ENCODE results near the gene SZT2. TPM values are rescaled to one million over a fixed set of nuclear protein-coding genes. Genes with fewer than 3 reads are reported as not detected.

Gene SZT2
- total RNA-seq, 1 experiment from 2014 or later = 71.6 TPM

GRCh38 chr1:43415901-43416300, 26.2 kb downstream of the SZT2 start:
- 0 out of 2 replicates have a peak, but pooled peaks cover 3% of the 10 kb centered on the region for H3F3A ChIP-seq (ENCODE audit: insufficient read depth, low read depth)
- ChIA-PET CTCF (no interaction called here), POLR2A (ENCODE audit: unreplicated experiment) (no interaction called here)
- H3K9me3 ChIP-seq (ENCODE audit: insufficient read depth, low read depth) = no peaks in the 10 kb centered on the region
- intact Hi-C loops (cut with micrococcal nuclease; ENCODE audit: unreplicated experiment) = loop anchor here (2.0 to 10.0 kb wide), 3 partner anchors 49 to 641 kb away; partner anchors contain the start of gene CDC20
- H3K27ac ChIP-seq = no peak overlapping the region
- no peaks in the 10 kb centered on the region for H3K79me2 ChIP-seq (ENCODE audit: low read depth)
- H4K20me1 ChIP-seq (ENCODE audit: insufficient read depth) = no peaks in the 10 kb centered on the region
- no peak overlapping the region for H2AFZ ChIP-seq
- H3K36me3 ChIP-seq (ENCODE audit: low read depth) = peaks cover 12% of the 10 kb centered on the region
- no peak for TF ChIP-seq EZH2 (IDR thresholded peaks at IDR 0.05; ENCODE audit: low read depth)
- TF ChIP-seq, protein P1, sequence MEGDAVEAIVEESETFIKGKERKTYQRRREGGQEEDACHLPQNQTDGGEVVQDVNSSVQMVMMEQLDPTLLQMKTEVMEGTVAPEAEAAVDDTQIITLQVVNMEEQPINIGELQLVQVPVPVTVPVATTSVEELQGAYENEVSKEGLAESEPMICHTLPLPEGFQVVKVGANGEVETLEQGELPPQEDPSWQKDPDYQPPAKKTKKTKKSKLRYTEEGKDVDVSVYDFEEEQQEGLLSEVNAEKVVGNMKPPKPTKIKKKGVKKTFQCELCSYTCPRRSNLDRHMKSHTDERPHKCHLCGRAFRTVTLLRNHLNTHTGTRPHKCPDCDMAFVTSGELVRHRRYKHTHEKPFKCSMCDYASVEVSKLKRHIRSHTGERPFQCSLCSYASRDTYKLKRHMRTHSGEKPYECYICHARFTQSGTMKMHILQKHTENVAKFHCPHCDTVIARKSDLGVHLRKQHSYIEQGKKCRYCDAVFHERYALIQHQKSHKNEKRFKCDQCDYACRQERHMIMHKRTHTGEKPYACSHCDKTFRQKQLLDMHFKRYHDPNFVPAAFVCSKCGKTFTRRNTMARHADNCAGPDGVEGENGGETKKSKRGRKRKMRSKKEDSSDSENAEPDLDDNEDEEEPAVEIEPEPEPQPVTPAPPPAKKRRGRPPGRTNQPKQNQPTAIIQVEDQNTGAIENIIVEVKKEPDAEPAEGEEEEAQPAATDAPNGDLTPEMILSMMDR (conservative IDR thresholded peaks at IDR 0.05) = no peak
- no TSS peak for BruUV-seq (replicated peaks)
- H3K4me2 ChIP-seq = no peak overlapping the region
- H3K27me3 ChIP-seq (ENCODE audit: insufficient read depth, low read depth) = no peaks in the 10 kb centered on the region
- H3K4me3 ChIP-seq = no peak overlapping the region
- H3K9me2 ChIP-seq (ENCODE audit: insufficient read depth) = no peaks in the 10 kb centered on the region
- no peak for DNase-seq
- H3K4me1 ChIP-seq (replicated peaks; ENCODE audit: insufficient read depth) = no peaks in the 10 kb centered on the region

GRCh38 chr1:43418858-43419257, 29.2 kb downstream of the SZT2 start:
- no TSS peak for BruUV-seq (replicated peaks)
- peaks cover 32% of the 10 kb centered on the region for H3K36me3 ChIP-seq (ENCODE audit: low read depth)
- intact Hi-C loops (cut with micrococcal nuclease; ENCODE audit: unreplicated experiment) = loop anchor here (10.0 kb wide), 1 partner anchor 644 kb away; no protein-coding TSS in a partner anchor

GRCh38 chr1:43419627-43420425, 30.1 kb downstream of the SZT2 start:
- peaks cover 39% of the 10 kb centered on the region for H3K36me3 ChIP-seq (ENCODE audit: low read depth)
- BruUV-seq (replicated peaks) = no TSS peak
- no peaks in the 10 kb centered on the region for H3K79me2 ChIP-seq (ENCODE audit: low read depth)
- peaks cover 27% of the 10 kb centered on the region for H3F3A ChIP-seq (ENCODE audit: insufficient read depth, low read depth)
- CTCF ChIA-PET = no interaction called here
- intact Hi-C loops (cut with micrococcal nuclease; ENCODE audit: unreplicated experiment) = loop anchor here (10.0 kb wide), 1 partner anchor 645 kb away; no protein-coding TSS in a partner anchor
- POLR2A ChIA-PET (ENCODE audit: unreplicated experiment) = no interaction called here
- no peak overlapping the region for H3K27ac ChIP-seq
- no peaks in the 10 kb centered on the region for H3K9me2 ChIP-seq (ENCODE audit: insufficient read depth)
- TF ChIP-seq, protein P1 (conservative IDR thresholded peaks at IDR 0.05) = no peak
- TF ChIP-seq EZH2 (IDR thresholded peaks at IDR 0.05; ENCODE audit: low read depth) = no peak
- no peak overlapping the region for H3K4me3 ChIP-seq
- H4K20me1 ChIP-seq (ENCODE audit: insufficient read depth) = no peaks in the 10 kb centered on the region; the same call in 1 of the 2 replicates
- no peak overlapping the region for H2AFZ ChIP-seq
- DNase-seq = no peak
- no peaks in the 10 kb centered on the region for H3K9me3 ChIP-seq (ENCODE audit: insufficient read depth, low read depth)
- H3K27me3 ChIP-seq (ENCODE audit: insufficient read depth, low read depth) = no peaks in the 10 kb centered on the region
- peaks cover 18% of the 10 kb centered on the region for H3K4me1 ChIP-seq (replicated peaks; ENCODE audit: insufficient read depth)
- no peak overlapping the region for H3K4me2 ChIP-seq

More at GRCh38 chr1:43418858-43419257, 29.2 kb downstream of the SZT2 start:
- no peaks in the 10 kb centered on the region for H3K79me2 ChIP-seq (ENCODE audit: low read depth)
- no peak overlapping the region for H3K4me3 ChIP-seq
- H3K9me2 ChIP-seq (ENCODE audit: insufficient read depth) = no peaks in the 10 kb centered on the region
- no peak overlapping the region for H3K4me2 ChIP-seq
- no peak overlapping the region for H2AFZ ChIP-seq
- no peaks in the 10 kb centered on the region for H3K9me3 ChIP-seq (ENCODE audit: insufficient read depth, low read depth)
- TF ChIP-seq, protein P1 (conservative IDR thresholded peaks at IDR 0.05) = no peak
- no peak for TF ChIP-seq EZH2 (IDR thresholded peaks at IDR 0.05; ENCODE audit: low read depth)
- H3K27ac ChIP-seq = no peak overlapping the region
- peaks cover 13% of the 10 kb centered on the region for H3K4me1 ChIP-seq (replicated peaks; ENCODE audit: insufficient read depth)
- DNase-seq = no peak
- peaks cover 18% of the 10 kb centered on the region for H3F3A ChIP-seq (ENCODE audit: insufficient read depth, low read depth)
- no peaks in the 10 kb centered on the region for H3K27me3 ChIP-seq (ENCODE audit: insufficient read depth, low read depth)
- ChIA-PET POLR2A (ENCODE audit: unreplicated experiment) (interaction anchor here (0.6 kb wide), 1 partner anchor 12 kb away, joined by 27 read pairs; no protein-coding TSS in a partner anchor), CTCF (no interaction called here)
- H4K20me1 ChIP-seq (ENCODE audit: insufficient read depth) = no peaks in the 10 kb centered on the region; the same call in 1 of the 2 replicates
